ENCODE measurements around the gene ENOX1. TPM values are rescaled to one million over a fixed set of nuclear protein-coding genes. Genes with fewer than 3 reads are reported as not detected.

Gene ENOX1
- total and polyA plus RNA-seq, 2 of the 13 experiments (the other 11 are each of a cell fraction or from before 2014, with no cell fraction given) = not detected

DNA sequence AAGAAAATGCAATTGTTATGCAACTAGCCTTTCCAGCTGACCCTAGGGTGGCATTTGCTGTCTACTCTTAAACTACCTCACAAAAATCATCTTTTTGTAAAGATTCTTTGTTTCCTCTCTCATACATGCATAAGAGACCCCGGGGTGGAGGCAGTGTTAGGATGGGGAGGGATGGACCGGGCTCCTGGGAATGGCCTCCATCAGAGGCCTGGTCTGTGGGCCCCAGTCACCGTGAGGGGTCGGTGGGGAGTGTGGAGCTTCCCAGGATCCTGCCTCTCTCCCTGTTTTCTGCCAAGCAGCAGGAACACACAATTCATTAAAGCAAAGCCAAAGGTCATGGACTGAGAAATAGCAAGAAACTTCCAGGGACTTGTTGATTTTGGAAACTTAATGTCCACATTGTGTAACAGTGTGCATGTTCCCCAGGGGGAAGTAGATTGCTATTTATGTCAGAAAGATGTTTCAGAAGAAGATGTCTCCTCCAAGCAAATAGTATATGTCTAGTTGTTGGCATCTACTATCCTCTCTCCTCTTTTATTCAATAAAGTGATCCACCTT, 241.4 kb downstream of the ENOX1 start:
- DNase-seq (ENCODE audit: low spot score) = no peak
- WGBS (ENCODE audit: low lambda C conversion rate) = 27% methylated on average over 2 of the region's 4 CpGs
- Histone ChIP-seq H3K79me2 (ENCODE audit: insufficient read depth, low read length) (no peaks in the 10 kb centered on the region), H3K4me1 (ENCODE audit: insufficient read depth, low read length) (no peaks in the 10 kb centered on the region), H3K27me3 (ENCODE audit: control insufficient read depth in 1 of 2, insufficient read depth in 2 of 2, low read length in 2 of 2) (no peaks in the 10 kb centered on the region; a peak in 1 of 5 replicates), H3K9ac (ENCODE audit: insufficient read depth, low read depth, low read length) (no peak overlapping the region), H3K4me3 (replicated peaks in 1 of 3; ENCODE audit: insufficient read depth in 1 of 3, low read depth in 2 of 3, low read length in 3 of 3) (no peak overlapping the region), H3K36me3 (replicated peaks in 1 of 2; ENCODE audit: control insufficient read depth in 1 of 2, insufficient read depth in 2 of 2, low read length in 2 of 2) (no peaks in the 10 kb centered on the region), H4K20me1 (ENCODE audit: insufficient read depth, low read length) (no peaks in the 10 kb centered on the region), H3K4me2 (ENCODE audit: low read depth, low read length) (no peak overlapping the region), H3K27ac (ENCODE audit: extremely low read length, insufficient read depth, low read length) (no peak overlapping the region), H3K9me3 (ENCODE audit: low read length) (no peaks in the 10 kb centered on the region), H2AFZ (ENCODE audit: low read length) (no peak overlapping the region)
- BruUV-seq (replicated peaks) = no TSS peak
- POLR2A ChIA-PET = no interaction called here
- in situ Hi-C loops (cut with HindIII; ENCODE audit: extremely low pct_ligation_motif_present, low pct_unique_long_range_greater_than_20kb) = no loop called here
- FAIRE-seq = no peak
- CTCF ChIA-PET (ENCODE audit: low intra/inter-chr PET ratio, low total read pairs) = no interaction called here
- ATAC-seq = no peak
- TF ChIP-seq MYNN (CRISPR knock-in tag; IDR thresholded peaks at IDR 0.05; ENCODE audit: low read depth) (no peak), ZNF75D (CRISPR knock-in tag; IDR thresholded peaks at IDR 0.05; ENCODE audit: borderline replicate concordance) (no peak), ZNF891 (CRISPR knock-in tag; IDR thresholded peaks at IDR 0.05) (no peak)
- intact Hi-C loops (cut with micrococcal nuclease; ENCODE audit: unreplicated experiment) = no loop called here

DNA sequence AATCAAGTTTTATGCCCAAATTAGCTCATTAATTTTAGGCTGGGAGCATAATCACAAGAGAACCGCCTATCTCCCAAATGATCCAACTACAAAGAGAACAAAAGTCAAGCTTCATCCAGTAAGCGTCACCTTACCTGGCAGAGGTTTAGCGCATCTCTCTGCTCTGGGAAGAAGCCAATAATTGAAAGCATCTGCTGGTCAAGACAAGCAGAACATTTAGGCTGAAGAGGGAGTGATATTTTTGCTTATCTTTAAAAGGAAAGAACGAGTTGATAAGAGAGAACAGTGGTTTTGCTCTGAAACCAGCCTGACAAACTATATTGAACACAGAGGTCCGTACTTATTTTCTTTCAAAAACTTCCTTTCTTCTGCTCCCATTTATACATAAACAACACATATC, 242.1 kb downstream of the ENOX1 start:
- Histone ChIP-seq H3K9ac (ENCODE audit: insufficient read depth, low read depth, low read length) (no peak overlapping the region), H4K20me1 (ENCODE audit: insufficient read depth, low read length) (no peaks in the 10 kb centered on the region), H3K4me1 (ENCODE audit: insufficient read depth, low read length) (no peaks in the 10 kb centered on the region), H3K79me2 (ENCODE audit: insufficient read depth, low read length) (no peaks in the 10 kb centered on the region), H2AFZ (ENCODE audit: low read length) (no peak overlapping the region), H3K36me3 (replicated peaks in 1 of 2; ENCODE audit: control insufficient read depth in 1 of 2, insufficient read depth in 2 of 2, low read length in 2 of 2) (no peaks in the 10 kb centered on the region), H3K27me3 (ENCODE audit: control insufficient read depth in 1 of 2, insufficient read depth in 2 of 2, low read length in 2 of 2) (no peaks in the 10 kb centered on the region; a peak in 1 of 5 replicates), H3K4me2 (ENCODE audit: low read depth, low read length) (no peak overlapping the region), H3K27ac (ENCODE audit: extremely low read length, insufficient read depth, low read length) (no peak overlapping the region), H3K4me3 (replicated peaks in 1 of 3; ENCODE audit: insufficient read depth in 1 of 3, low read depth in 2 of 3, low read length in 3 of 3) (no peak overlapping the region), H3K9me3 (ENCODE audit: low read length) (no peaks in the 10 kb centered on the region)
- POLR2A ChIA-PET = no interaction called here
- ATAC-seq (no peak), FAIRE-seq (no peak), DNase-seq (ENCODE audit: low spot score) (no peak)
- intact Hi-C loops (cut with micrococcal nuclease; ENCODE audit: unreplicated experiment) = no loop called here
- BruUV-seq (replicated peaks) = no TSS peak
- in situ Hi-C loops (cut with HindIII; ENCODE audit: extremely low pct_ligation_motif_present, low pct_unique_long_range_greater_than_20kb) = no loop called here
- CTCF ChIA-PET (ENCODE audit: low intra/inter-chr PET ratio, low total read pairs) = no interaction called here
- 65% methylated on average over 5 of the region's 5 CpGs for WGBS (ENCODE audit: low lambda C conversion rate)
- TF ChIP-seq ARNT (IDR thresholded peaks at IDR 0.05) = no peak
- no peak for TF ChIP-seq JUNB (CRISPR knock-in tag; IDR thresholded peaks at IDR 0.05; ENCODE audit: borderline replicate concordance)
- no peak for TF ChIP-seq NR1H2 (CRISPR knock-in tag; IDR thresholded peaks at IDR 0.05; ENCODE audit: borderline replicate concordance, low read depth)
- TF ChIP-seq, protein P1, sequence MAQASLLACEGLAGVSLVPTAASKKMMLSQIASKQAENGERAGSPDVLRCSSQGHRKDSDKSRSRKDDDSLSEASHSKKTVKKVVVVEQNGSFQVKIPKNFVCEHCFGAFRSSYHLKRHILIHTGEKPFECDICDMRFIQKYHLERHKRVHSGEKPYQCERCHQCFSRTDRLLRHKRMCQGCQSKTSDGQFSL (CRISPR knock-in tag; IDR thresholded peaks at IDR 0.05) = no peak
- TF ChIP-seq, protein P2, sequence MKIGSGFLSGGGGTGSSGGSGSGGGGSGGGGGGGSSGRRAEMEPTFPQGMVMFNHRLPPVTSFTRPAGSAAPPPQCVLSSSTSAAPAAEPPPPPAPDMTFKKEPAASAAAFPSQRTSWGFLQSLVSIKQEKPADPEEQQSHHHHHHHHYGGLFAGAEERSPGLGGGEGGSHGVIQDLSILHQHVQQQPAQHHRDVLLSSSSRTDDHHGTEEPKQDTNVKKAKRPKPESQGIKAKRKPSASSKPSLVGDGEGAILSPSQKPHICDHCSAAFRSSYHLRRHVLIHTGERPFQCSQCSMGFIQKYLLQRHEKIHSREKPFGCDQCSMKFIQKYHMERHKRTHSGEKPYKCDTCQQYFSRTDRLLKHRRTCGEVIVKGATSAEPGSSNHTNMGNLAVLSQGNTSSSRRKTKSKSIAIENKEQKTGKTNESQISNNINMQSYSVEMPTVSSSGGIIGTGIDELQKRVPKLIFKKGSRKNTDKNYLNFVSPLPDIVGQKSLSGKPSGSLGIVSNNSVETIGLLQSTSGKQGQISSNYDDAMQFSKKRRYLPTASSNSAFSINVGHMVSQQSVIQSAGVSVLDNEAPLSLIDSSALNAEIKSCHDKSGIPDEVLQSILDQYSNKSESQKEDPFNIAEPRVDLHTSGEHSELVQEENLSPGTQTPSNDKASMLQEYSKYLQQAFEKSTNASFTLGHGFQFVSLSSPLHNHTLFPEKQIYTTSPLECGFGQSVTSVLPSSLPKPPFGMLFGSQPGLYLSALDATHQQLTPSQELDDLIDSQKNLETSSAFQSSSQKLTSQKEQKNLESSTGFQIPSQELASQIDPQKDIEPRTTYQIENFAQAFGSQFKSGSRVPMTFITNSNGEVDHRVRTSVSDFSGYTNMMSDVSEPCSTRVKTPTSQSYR (CRISPR knock-in tag; IDR thresholded peaks at IDR 0.05; ENCODE audit: borderline replicate concordance) = no peak
- no peak for TF ChIP-seq SPEN (CRISPR knock-in tag; IDR thresholded peaks at IDR 0.05; ENCODE audit: low read depth)
- no peak for TF ChIP-seq MED8 (CRISPR knock-in tag; IDR thresholded peaks at IDR 0.05; ENCODE audit: insufficient replicate concordance)
- no peak for TF ChIP-seq PTBP1 (IDR thresholded peaks at IDR 0.05; ENCODE audit: low read depth, low read length, poor library complexity, severe bottlenecking)
- TF ChIP-seq, protein P3, sequence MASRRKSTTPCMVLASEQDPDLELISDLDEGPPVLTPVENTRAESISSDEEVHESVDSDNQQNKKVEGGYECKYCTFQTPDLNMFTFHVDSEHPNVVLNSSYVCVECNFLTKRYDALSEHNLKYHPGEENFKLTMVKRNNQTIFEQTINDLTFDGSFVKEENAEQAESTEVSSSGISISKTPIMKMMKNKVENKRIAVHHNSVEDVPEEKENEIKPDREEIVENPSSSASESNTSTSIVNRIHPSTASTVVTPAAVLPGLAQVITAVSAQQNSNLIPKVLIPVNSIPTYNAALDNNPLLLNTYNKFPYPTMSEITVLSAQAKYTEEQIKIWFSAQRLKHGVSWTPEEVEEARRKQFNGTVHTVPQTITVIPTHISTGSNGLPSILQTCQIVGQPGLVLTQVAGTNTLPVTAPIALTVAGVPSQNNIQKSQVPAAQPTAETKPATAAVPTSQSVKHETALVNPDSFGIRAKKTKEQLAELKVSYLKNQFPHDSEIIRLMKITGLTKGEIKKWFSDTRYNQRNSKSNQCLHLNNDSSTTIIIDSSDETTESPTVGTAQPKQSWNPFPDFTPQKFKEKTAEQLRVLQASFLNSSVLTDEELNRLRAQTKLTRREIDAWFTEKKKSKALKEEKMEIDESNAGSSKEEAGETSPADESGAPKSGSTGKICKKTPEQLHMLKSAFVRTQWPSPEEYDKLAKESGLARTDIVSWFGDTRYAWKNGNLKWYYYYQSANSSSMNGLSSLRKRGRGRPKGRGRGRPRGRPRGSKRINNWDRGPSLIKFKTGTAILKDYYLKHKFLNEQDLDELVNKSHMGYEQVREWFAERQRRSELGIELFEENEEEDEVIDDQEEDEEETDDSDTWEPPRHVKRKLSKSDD (CRISPR knock-in tag; IDR thresholded peaks at IDR 0.05; ENCODE audit: low read depth) = no peak

All from HepG2 (cell line).